ENCODE measurements around the gene ZPBP. TPM values are rescaled to one million over a fixed set of nuclear protein-coding genes. Genes with fewer than 3 reads are reported as not detected.

Gene ZPBP
- polyA plus RNA-seq (ENCODE audit: insufficient read length in 4 of 4) = under 1 TPM; 0.29 to 0.54 (median 0.48) TPM

- DNase-seq (ENCODE audit: low read depth in 4 of 4, low spot score in 2 of 4) = peak in 3 of 4 donors; percentile 46 to 55 (median 46)
These were observed at the start of gene ZPBP for GRCh38 chr7:50092579-50093491. Gene ZPBP (minus strand): TSS chr7:50093246. CDS start chr7:50093194, 52 bp downstream.

- DNase-seq (ENCODE audit: low read depth in 4 of 4, low spot score in 2 of 4) = peak in 1 of 4 donors; percentile 19
These were observed 49.5 kb upstream of the ZPBP start for GRCh38 chr7:50142425-50143017.

GRCh38 chr7:50141854-50142253, 48.8 kb upstream of the ZPBP start:
- DNase-seq (ENCODE audit: low read depth in 4 of 4, low spot score in 2 of 4) = no peak

GRCh38 chr7:50141131-50141530, 48.1 kb upstream of the ZPBP start:
- no peak for DNase-seq (ENCODE audit: low read depth in 4 of 4, low spot score in 2 of 4)

- DNase-seq (ENCODE audit: low read depth in 4 of 4, low spot score in 2 of 4) = no peak
These were observed 47.6 kb upstream of the ZPBP start for GRCh38 chr7:50140688-50141087.

- DNase-seq (ENCODE audit: low read depth in 4 of 4, low spot score in 2 of 4) = no peak
These were observed 45.1 kb upstream of the ZPBP start for GRCh38 chr7:50138101-50138500.

GRCh38 chr7:50125766-50126165, 32.7 kb upstream of the ZPBP start:
- no peak for DNase-seq (ENCODE audit: low read depth in 4 of 4, low spot score in 2 of 4)

GRCh38 chr7:50121286-50121685, 28.2 kb upstream of the ZPBP start:
- no peak for DNase-seq (ENCODE audit: low read depth in 4 of 4, low spot score in 2 of 4)

- DNase-seq (ENCODE audit: low read depth in 4 of 4, low spot score in 2 of 4) = no peak
These were observed 27.0 kb upstream of the ZPBP start for GRCh38 chr7:50119815-50120637.

- no peak for DNase-seq (ENCODE audit: low read depth in 4 of 4, low spot score in 2 of 4)
These were observed 19.2 kb upstream of the ZPBP start for GRCh38 chr7:50112250-50112649.

GRCh38 chr7:50101873-50102272, 8.8 kb upstream of the ZPBP start:
- no peak for DNase-seq (ENCODE audit: low read depth in 4 of 4, low spot score in 2 of 4)

- no peak for DNase-seq (ENCODE audit: low read depth in 4 of 4, low spot score in 2 of 4)
These were observed 2.6 kb upstream of the ZPBP start for GRCh38 chr7:50095634-50096033.

- no peak for DNase-seq (ENCODE audit: low read depth in 4 of 4, low spot score in 2 of 4)
These were observed 4.5 kb downstream of the ZPBP start for GRCh38 chr7:50088463-50089129.

GRCh38 chr7:50085344-50085743, 7.7 kb downstream of the ZPBP start:
- no peak for DNase-seq (ENCODE audit: low read depth in 4 of 4, low spot score in 2 of 4)

GRCh38 chr7:50073093-50073492, 20.0 kb downstream of the ZPBP start:
- DNase-seq (ENCODE audit: low read depth in 4 of 4, low spot score in 2 of 4) = no peak

GRCh38 chr7:50069613-50070012, 23.4 kb downstream of the ZPBP start:
- DNase-seq (ENCODE audit: low read depth in 4 of 4, low spot score in 2 of 4) = no peak

- peak in 2 of 4 donors; percentile 41 to 60 for DNase-seq (ENCODE audit: low read depth in 4 of 4, low spot score in 2 of 4)
These were observed 24.0 kb downstream of the ZPBP start for GRCh38 chr7:50068850-50069551.

- DNase-seq (ENCODE audit: low read depth in 4 of 4, low spot score in 2 of 4) = peak in 1 of 4 donors; percentile 6
These were observed 25.0 kb downstream of the ZPBP start for GRCh38 chr7:50068026-50068425.

GRCh38 chr7:50062951-50063350, 30.1 kb downstream of the ZPBP start:
- no peak for DNase-seq (ENCODE audit: low read depth in 4 of 4, low spot score in 2 of 4)

- no peak for DNase-seq (ENCODE audit: low read depth in 4 of 4, low spot score in 2 of 4)
These were observed 36.9 kb downstream of the ZPBP start for GRCh38 chr7:50056131-50056530.
